ENCODE data around the gene CPA1.

DNA sequence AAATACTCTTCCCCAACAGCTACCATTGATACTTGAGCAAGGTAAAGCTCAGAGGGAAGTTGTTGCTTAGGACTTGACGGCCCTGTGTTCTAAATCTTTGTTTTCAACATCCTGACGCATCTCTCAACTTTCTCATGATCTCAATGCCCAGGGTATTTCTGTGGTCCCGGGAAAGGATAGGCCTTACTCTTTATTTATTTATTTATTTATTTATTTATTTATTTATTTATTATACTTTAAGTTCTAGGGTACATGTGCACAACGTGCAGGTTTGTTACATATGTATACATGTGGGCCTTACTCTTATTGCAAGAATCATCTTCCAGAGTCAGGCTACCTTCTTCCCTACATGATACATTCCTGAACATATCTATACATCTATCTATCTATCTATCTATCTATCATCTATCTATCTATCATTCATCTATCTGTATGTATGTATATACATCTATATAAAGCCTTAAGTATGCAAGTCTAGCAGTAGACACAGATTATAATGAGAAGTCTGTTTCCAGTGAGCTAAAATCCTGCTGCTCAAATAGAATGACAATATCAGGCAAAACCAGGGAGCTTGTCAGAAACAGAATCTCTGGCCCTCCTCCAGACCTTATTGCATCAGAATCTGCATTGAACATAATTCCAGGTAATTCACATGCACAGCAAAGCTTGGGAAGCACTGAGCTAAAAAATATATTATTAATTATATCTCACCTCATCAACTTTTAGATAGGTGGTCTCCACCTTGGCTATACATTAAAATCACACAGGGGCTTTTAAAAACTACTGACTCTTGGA is 47.8 kb upstream of the CPA1 start:
- no peak for TF ChIP-seq CTCF (conservative IDR thresholded peaks at IDR 0.05)
- TF ChIP-seq EZH2 (IDR thresholded peaks at IDR 0.05; ENCODE audit: low read depth) = no peak

Data from PC-9 (cell line).